Measurements from ENCODE around the gene AIP.

DNA sequence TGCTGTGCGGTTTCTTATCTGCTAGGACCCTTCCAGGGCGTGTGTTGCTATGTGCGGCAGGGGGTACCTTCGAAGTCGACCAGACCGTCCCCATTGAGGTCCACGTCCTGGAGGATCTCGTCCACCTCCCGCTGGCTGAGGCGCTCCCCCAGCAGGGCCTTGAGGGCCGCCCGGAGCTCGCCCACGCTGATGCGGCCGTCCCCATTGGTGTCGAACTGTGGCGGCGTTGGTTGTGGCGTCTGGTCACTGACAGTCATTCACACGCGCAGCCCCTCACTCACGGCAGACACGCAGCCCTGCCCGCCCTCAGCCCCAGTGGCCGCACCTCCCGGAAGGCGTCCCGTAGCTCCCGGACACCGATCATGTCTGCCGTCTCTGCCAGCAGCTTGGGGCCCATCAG is 36.9 kb downstream of the AIP start:
- TF ChIP-seq, protein P1, sequence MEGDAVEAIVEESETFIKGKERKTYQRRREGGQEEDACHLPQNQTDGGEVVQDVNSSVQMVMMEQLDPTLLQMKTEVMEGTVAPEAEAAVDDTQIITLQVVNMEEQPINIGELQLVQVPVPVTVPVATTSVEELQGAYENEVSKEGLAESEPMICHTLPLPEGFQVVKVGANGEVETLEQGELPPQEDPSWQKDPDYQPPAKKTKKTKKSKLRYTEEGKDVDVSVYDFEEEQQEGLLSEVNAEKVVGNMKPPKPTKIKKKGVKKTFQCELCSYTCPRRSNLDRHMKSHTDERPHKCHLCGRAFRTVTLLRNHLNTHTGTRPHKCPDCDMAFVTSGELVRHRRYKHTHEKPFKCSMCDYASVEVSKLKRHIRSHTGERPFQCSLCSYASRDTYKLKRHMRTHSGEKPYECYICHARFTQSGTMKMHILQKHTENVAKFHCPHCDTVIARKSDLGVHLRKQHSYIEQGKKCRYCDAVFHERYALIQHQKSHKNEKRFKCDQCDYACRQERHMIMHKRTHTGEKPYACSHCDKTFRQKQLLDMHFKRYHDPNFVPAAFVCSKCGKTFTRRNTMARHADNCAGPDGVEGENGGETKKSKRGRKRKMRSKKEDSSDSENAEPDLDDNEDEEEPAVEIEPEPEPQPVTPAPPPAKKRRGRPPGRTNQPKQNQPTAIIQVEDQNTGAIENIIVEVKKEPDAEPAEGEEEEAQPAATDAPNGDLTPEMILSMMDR (IDR thresholded peaks at IDR 0.05; ENCODE audit: low read depth, low read length), result no peak
- TF ChIP-seq EZH2phosphoT487 (IDR thresholded peaks at IDR 0.05; ENCODE audit: low read depth), result no peak
